ENCODE data around the gene GATC.

DNA sequence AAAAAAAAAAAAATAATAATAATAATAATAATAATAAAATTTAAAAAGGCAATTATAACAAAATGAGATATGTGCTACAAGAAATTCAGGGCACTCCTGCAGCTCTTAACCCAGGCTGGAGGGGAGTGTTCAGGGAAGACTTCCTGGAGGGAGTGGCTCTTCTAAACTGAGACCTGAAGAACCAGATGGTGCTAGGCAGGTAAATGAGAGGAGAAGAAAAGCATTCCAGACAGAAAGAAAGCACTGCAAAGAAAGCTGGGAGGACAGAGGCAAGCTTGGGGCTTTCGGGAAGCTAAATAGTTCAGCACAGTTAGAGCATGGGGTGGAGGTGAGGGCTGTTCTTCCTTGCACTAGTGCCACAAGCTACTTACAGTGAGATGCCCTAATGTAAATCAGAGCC lies 33.2 kb downstream of the GATC start:
- TF ChIP-seq, protein P1, sequence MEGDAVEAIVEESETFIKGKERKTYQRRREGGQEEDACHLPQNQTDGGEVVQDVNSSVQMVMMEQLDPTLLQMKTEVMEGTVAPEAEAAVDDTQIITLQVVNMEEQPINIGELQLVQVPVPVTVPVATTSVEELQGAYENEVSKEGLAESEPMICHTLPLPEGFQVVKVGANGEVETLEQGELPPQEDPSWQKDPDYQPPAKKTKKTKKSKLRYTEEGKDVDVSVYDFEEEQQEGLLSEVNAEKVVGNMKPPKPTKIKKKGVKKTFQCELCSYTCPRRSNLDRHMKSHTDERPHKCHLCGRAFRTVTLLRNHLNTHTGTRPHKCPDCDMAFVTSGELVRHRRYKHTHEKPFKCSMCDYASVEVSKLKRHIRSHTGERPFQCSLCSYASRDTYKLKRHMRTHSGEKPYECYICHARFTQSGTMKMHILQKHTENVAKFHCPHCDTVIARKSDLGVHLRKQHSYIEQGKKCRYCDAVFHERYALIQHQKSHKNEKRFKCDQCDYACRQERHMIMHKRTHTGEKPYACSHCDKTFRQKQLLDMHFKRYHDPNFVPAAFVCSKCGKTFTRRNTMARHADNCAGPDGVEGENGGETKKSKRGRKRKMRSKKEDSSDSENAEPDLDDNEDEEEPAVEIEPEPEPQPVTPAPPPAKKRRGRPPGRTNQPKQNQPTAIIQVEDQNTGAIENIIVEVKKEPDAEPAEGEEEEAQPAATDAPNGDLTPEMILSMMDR (IDR thresholded peaks at IDR 0.05; ENCODE audit: low read depth, low read length): no peak
- no peak for TF ChIP-seq EZH2phosphoT487 (IDR thresholded peaks at IDR 0.05; ENCODE audit: low read depth)
